Uterus (tissue), 2 donors: ENCODE results near the gene SPOPL.

Source experiments
- POLR2A ChIP-seq, 2 donors: fragments of 450-650 bp; IDR thresholded peaks; one replicate each; pipeline ENCODE4 v1.6.1; 2016; ENCODE audit warnings: antibody characterized with exemption in 2 of 2, mild to moderate bottlenecking in 1 of 2, moderate library complexity in 1 of 2
- TF ChIP-seq, protein P1 (sequence below), 4 experiments: fragments of 200-600 bp in 2 of 4; fragments of 450-650 bp in 2 of 4; sonication (generic) in 2 of 4; IDR thresholded peaks; one replicate each; pipeline ENCODE4 v1.5.1; 2016 to 2019; ENCODE audit warnings: antibody characterized with exemption in 4 of 4, mild to moderate bottlenecking in 2 of 4, moderate library complexity in 1 of 4

DNA sequence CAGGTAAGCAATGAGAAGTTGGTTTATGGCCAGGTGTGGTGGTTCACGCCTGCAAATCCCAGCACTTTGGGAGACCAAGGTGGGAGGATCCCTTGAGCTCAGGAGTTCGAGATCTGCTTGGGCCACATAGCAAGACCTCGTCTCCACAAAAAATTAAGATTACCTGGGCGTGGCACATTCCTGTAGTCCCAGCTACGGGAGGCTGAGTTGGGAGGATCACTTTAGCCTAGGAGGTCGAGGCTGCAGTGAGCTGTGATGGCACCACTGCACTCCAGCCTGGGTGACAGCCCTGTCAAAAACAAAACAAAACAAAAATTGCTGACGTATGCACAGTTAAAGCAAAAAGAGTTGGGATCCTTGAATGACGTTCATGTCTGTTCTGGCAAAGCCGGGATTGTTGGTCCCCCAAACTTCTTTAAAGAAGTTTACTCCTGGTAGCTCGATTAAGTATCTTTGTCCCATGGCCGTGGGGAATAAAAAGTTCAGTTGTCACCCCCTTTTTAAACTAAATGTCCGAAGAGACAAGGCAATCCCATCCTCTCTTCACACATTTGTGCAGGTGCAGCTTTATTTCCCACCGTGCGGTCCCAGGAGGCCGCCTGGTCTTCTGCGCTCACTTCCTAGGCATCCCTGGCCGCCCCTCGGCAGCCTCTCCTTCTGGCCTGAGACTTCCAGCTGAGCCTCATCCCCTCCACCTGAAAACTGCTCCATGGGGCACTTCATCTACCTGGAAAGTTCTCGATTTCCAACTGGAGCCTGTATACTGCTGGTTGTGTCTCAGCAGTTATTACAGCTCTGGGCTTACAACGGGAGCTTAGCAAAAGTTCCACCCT is 762 bp upstream of the SPOPL start:
- TF ChIP-seq, protein P1, sequence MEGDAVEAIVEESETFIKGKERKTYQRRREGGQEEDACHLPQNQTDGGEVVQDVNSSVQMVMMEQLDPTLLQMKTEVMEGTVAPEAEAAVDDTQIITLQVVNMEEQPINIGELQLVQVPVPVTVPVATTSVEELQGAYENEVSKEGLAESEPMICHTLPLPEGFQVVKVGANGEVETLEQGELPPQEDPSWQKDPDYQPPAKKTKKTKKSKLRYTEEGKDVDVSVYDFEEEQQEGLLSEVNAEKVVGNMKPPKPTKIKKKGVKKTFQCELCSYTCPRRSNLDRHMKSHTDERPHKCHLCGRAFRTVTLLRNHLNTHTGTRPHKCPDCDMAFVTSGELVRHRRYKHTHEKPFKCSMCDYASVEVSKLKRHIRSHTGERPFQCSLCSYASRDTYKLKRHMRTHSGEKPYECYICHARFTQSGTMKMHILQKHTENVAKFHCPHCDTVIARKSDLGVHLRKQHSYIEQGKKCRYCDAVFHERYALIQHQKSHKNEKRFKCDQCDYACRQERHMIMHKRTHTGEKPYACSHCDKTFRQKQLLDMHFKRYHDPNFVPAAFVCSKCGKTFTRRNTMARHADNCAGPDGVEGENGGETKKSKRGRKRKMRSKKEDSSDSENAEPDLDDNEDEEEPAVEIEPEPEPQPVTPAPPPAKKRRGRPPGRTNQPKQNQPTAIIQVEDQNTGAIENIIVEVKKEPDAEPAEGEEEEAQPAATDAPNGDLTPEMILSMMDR (IDR thresholded peaks at IDR 0.05): no peak
- TF ChIP-seq POLR2A (IDR thresholded peaks at IDR 0.05): no peak
